Epithelial cell of umbilical artery (primary cell): ENCODE results near the gene EXOC4. TPM values are rescaled to one million over a fixed set of nuclear protein-coding genes. Genes with fewer than 3 reads are reported as not detected.

Experiments used
- total RNA-seq: library from RNA; depleted of rRNA; stranded (reverse); fragments of >200 nt; gene quantifications from 2 replicates; pipeline ENCODE4 v1.2.3, GENCODE V29; 2014

The EXOC4 gene
- total RNA-seq, result 74.2 and 80.2 TPM in 2 replicates

DNA sequence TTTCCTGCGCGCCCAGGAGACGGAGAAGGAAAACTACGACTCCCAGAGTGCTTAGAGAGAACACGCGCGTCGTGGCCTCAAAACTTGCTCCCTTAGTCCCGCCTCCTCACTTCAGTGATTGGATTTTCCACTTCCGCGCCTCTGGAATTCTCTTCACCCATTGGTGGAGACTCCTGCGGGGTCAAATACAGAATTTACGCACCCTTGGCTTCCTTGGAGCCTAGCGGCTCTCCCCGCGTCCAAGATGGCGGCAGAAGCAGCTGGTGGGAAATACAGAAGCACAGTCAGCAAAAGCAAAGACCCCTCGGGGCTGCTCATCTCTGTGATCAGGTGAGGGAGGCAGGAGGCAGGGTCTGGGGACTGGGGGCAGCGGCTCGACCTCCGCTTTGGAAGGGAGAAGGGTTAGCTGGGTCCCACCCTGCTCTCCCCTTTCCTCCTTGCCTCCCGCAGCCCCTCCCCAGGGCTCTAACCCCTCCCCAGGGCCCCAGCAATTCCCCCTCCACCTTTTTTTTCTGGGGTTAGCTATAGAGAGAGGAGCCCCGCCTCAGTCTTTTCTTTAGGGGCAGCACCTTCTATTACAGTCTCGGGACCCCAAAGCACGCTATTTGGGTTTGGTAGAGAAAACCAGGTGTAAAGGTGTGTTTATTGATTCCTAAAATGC lies at the start of gene EXOC4:
EXOC4 (plus strand) TSS at position 221 of the 661 bp plus-strand sequence.

Other genes with a start within 250 kb of the EXOC4 start
- gene CHCHD3, start 171.0 kb upstream of the EXOC4 start, total RNA-seq, result 92.7 and 97.4 TPM in 2 replicates